Astrocyte (in vitro differentiated cells and primary cell): Measurements from ENCODE around the gene EVA1C.
"Not testable (repeated sequence)": the region's sequence is repeated elsewhere in the genome, so short reads cannot be mapped to it uniquely, and the experiment has no call there.

Source experiments
- CTCF ChIP-seq: IDR thresholded peaks from 2 replicates; pipeline ENCODE4 v1.5.1; 2011; ENCODE audit warnings: low read depth, mild to moderate bottlenecking, inconsistent platforms, low read length, moderate library complexity; ENCODE audit not compliant: insufficient read depth
- EZH2 ChIP-seq: IDR thresholded peaks from 2 replicates; pipeline ENCODE4 v1.6.1; 2012; ENCODE audit warnings: mild to moderate bottlenecking, low read length, inconsistent platforms; ENCODE audit not compliant: insufficient read depth

DNA sequence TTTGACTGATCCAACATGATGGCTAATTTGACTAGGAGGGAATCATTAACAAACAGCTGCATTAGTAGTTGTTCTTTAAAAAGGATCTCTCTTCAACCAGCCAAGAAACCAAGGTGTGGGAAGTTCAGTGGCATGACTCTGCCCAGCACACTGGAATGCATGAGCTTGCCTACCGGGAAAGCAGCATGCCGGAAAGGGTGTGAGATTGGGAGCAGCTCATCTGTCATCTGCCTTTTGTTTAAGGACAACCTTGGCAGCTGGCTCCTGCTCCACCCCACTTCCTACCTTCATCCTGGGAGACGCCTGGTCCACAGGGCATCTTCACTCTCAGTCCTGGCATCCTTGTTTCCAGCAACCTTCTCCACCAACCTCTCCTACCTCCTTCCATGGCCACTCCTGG is 33.9 kb downstream of the EVA1C start:
- not testable (repeated sequence) for TF ChIP-seq CTCF, EZH2
